ENCODE measurements around the gene PIGC.

DNA sequence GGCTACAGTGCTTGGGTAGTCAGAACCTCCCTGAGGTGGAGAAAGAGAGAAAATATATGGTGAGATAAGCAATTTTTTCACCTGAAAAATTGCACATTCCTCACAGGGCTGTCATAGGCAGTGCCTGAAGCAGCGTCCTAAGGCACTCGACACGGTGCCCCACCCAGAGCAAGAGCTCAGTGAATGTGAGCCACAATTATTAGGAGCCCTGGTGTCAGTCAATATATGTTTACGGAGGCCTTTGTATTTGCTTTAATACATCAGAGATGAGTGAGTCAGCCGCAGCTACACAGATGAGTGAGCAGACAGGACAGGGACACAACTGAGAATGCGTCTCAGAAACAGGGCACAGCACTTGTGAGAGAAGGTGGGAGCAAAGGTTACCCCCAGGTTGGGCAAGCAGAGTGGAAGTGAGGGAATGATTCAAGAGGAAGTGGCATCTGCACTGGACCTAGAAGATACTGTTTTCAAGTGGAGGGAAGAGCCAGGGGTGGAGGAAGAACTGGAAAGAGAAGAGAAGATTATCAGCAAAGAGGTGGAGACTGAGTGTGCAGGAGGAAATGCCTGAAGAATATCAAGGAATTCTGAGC, 5.2 kb upstream of the PIGC start:
- no peak for TF ChIP-seq CTCF (IDR thresholded peaks at IDR 0.05; ENCODE audit: low read depth, low read length)
- no peak for TF ChIP-seq POLR2A (IDR thresholded peaks at IDR 0.05; ENCODE audit: extremely low read depth, insufficient read length)
- TF ChIP-seq, protein P1, sequence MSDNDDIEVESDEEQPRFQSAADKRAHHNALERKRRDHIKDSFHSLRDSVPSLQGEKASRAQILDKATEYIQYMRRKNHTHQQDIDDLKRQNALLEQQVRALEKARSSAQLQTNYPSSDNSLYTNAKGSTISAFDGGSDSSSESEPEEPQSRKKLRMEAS (IDR thresholded peaks at IDR 0.05; ENCODE audit: low read depth, low read length) = no peak

All from NB4 (cell line).